ENCODE measurements around the gene NOP56.

The NOP56 gene

DNA sequence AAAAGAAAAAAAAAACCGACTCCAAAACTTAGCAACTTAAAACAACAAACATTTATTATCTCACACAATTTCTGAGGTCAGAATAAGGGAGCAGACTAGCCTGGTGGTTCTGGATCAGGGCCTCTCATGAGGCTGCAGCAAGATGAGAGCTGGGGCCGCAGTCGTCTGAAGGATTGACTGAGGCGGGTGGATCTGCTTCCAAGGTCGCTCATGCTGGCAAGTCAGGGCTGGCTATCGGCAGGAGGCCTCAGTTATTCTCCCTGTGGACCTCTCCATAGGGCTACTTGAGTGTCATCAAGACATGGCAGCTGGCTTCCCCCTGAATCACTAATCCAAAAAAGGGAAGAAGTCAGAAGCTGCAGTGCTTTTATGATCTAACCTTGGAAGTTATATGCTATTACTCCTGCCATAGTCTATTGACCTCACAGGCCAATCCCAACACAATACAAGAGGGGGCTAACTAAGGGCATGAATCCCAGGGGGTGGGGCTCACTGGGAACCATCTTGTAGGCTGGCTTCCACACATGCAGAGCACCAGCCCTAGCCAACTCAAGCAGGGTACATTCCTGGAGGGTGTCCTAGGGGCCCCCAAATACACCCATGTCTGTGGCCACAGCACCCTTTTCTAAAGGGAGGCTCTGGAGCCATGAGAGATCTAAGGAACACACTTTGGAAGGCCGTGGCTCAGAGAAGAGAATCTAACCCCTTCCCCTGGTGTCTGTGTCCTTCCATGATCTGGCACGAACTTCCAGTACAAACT, 51.5 kb downstream of the NOP56 start:
- DNase-seq, result no peak

DNA sequence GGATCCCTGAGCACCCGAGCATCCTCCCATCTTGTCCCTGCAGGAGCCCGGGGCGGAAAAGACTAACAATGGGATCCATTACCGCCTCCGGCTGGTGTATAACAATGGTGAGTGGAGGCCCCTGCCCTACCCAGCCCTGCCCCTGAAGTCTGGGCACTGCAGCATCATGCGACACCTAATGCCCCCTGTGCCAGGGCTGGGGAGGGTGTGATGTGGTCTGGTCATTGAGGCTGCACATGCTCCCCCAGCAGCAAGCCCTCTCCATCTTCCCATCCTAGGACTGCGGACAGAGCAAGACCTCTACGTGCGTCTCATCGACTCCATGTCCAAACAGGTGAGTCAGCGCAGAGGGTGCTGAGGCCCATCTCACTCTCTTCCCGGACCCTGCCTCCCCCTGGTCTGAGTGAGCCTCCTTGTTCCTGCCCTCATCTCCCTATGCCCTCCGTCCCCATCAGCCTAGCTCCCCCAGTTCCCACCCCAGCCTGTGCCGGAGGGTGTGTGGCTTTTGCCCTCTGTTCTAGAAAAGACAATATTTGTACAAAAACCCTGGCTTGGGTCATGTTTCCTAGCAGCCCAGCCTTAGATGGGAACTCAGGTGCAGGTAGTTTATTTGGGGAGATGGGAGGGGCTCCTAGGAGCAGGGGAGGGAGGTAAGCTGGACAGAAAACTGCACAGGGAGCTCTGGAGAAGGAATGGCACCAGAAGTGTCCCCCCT, 53.7 kb downstream of the NOP56 start:
- DNase-seq, result no peak

DNA sequence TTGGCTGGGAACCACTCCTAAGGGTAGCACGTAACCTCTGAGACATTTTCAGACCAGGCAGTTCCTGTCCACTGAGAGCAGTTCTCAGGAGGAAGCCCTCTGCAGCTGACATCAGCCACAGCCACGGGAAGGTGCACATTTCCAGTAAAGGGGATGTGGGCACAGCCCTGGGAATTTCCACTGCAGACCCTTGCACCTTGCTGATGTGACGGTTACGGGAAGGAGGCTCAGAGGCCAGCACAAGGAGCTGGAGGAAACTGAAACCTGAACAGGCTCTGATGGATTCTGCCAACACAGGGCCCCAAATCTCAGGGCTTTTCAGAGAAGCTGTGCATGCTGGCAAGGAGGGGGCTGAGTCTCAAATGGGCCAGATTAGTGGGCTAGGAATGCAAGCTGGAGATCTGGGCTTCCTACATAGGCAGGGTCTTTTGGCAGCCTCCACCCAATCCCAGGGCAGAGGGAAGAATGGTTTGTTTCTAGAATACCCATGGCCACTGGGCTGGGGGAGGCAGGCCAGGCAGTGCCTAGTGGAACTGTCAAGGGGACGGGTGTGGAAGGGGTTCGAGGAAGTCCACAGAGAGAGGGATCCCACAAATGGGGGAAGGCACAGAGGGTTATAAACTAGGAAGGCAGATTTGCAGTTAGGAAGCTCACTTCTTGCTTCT, 54.4 kb downstream of the NOP56 start:
- DNase-seq, result no peak

DNA sequence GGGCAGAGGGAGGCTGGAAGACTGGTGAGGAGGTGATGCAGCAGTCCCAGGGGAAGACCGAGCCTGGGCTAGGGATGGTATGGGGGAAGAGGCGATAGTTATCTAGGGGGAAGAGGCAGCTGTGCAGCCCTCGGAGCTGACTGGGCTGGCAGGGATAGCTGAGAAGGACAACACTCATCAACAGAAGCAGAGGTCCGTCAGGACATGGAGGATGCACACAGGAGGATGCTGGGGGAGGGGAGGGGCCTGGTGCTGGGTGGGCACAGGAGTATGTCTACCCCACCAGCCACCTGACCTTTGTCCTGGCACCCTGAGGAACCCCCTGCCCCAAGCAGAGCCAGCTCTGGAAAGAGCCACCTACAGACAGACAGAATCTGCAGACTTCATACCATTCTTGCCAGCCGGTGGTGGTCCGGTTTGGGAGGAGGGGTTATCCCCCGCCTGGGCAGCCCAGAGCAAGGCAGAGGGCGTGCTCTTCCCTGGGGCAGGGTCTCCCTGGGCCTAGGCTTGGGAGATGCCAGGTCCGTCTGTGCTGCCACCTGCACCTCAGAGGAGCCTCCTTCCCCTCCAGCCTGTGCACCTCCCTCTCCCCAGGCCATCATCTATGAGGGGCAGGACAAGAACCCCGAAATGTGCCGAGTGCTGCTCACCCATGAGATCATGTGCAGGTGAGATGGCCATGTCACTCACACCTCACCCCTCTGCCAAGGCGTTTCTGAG, 55.1 kb downstream of the NOP56 start:
- no peak for DNase-seq
